ENCODE results near the gene NKTR. TPM values are rescaled to one million over a fixed set of nuclear protein-coding genes. Genes with fewer than 3 reads are reported as not detected.

NKTR gene
- 9.2 and 15.5 TPM in 2 replicates for total RNA-seq

GRCh38 chr3:42600111-42600957, at the start of gene NKTR:
NKTR (plus strand) TSS chr3:42600686; CDS start chr3:42601007, 321 bp downstream.

GRCh38 chr3:42581709-42582473, 18.6 kb upstream of the NKTR start, which contains the start of gene SEC22C:
SEC22C (minus strand) TSS chr3:42581967; CDS start chr3:42569046, 12,921 bp downstream.

GRCh38 chr3:42653560-42654330, 53.3 kb downstream of the NKTR start, which contains the start of gene ZBTB47:
ZBTB47 (plus strand) TSS chr3:42653697; CDS start chr3:42658356, 4,659 bp downstream.

DNA sequence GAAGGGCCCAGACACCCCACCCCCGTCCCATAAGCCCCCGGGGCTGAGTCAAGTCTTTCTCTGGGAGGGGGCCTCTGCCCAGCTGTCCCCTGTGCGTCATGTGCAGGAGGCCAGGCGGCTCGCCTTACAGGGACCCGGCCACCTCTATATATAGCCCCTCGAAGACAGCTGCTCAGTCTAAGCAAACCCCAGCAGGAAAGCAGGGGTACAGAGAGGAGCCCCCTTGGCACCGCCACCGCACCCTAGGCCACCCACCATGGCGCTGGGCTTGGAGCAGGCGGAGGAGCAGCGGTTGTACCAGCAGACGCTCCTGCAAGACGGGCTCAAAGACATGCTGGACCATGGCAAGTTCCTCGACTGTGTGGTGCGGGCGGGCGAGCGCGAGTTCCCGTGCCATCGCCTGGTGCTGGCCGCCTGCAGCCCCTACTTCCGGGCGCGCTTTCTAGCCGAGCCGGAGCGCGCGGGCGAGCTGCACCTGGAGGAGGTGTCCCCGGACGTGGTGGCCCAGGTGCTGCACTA, 84.9 kb downstream of the NKTR start, which contains the start of gene KLHL40:
Gene KLHL40, plus strand, starts transcription at position 175 of the 519 bp plus-strand sequence. Its CDS starts 82 bp downstream, at position 257.

Other genes starting within 250 kb of the NKTR start
- not detected in 2 replicates for gene LYZL4, start 190.1 kb upstream of the NKTR start, total RNA-seq
- gene VIPR1, start 98.0 kb upstream of the NKTR start, total RNA-seq: 1.5 and 3.7 TPM in 2 replicates
- 75.3 and 86.5 TPM in 2 replicates for gene SEC22C, start 18.7 kb upstream of the NKTR start, total RNA-seq
- gene SS18L2, start 9.8 kb upstream of the NKTR start, total RNA-seq: 32.3 and 49.1 TPM in 2 replicates
- gene ZBTB47, start 53.0 kb downstream of the NKTR start, total RNA-seq: 7.3 and 10.5 TPM in 2 replicates
- gene KLHL40, start 84.9 kb downstream of the NKTR start, total RNA-seq: not detected in 2 replicates
- not detected in 2 replicates for gene HHATL, start 102.1 kb downstream of the NKTR start, total RNA-seq
- gene CCDC13, start 172.6 kb downstream of the NKTR start, total RNA-seq: 0.19 and 0.78 TPM in 2 replicates
- 192 and 207 TPM in 2 replicates for gene HIGD1A, start 203.8 kb downstream of the NKTR start, total RNA-seq
- 0.08 TPM in 1 of 2 replicates, not detected in the other for gene ACKR2, start 208.8 kb downstream of the NKTR start, total RNA-seq